ENCODE results near the gene FBLN2.

The FBLN2 gene

GRCh38 chr3:13651775-13652428 is 103.0 kb downstream of the FBLN2 start:
- DNase-seq: no peak

GRCh38 chr3:13652728-13653127 is 103.8 kb downstream of the FBLN2 start:
- DNase-seq: no peak

GRCh38 chr3:13653631-13654279 is 104.8 kb downstream of the FBLN2 start:
- no peak for DNase-seq

- DNase-seq: no peak
Measured at GRCh38 chr3:13654330-13655060, 105.6 kb downstream of the FBLN2 start.

- no peak for DNase-seq
Measured at GRCh38 chr3:13655061-13655913, 106.4 kb downstream of the FBLN2 start.

GRCh38 chr3:13656584-13657301 is 107.8 kb downstream of the FBLN2 start:
- no peak for DNase-seq

- peak; percentile 21 for DNase-seq
Measured at GRCh38 chr3:13657660-13658435, 108.9 kb downstream of the FBLN2 start.

GRCh38 chr3:13658681-13659080 is 109.8 kb downstream of the FBLN2 start:
- DNase-seq: no peak

GRCh38 chr3:13659221-13659969 is 110.5 kb downstream of the FBLN2 start:
- no peak for DNase-seq

GRCh38 chr3:13660042-13660874 is 111.3 kb downstream of the FBLN2 start:
- no peak for DNase-seq

GRCh38 chr3:13661121-13661520 is 112.2 kb downstream of the FBLN2 start:
- no peak for DNase-seq

- DNase-seq: no peak
Measured at GRCh38 chr3:13662238-13662847, 113.4 kb downstream of the FBLN2 start.

- DNase-seq: no peak
Measured at GRCh38 chr3:13663781-13664535, 115.0 kb downstream of the FBLN2 start.

- no peak for DNase-seq
Measured at GRCh38 chr3:13665582-13666226, 116.8 kb downstream of the FBLN2 start.

- no peak for DNase-seq
Measured at GRCh38 chr3:13666227-13666619, 117.3 kb downstream of the FBLN2 start.

GRCh38 chr3:13666781-13667709 is 118.1 kb downstream of the FBLN2 start:
- no peak for DNase-seq

- DNase-seq: no peak
Measured at GRCh38 chr3:13668136-13668535, 119.2 kb downstream of the FBLN2 start.
